ENCODE results near the gene VGLL2. TPM values are rescaled to one million over a fixed set of nuclear protein-coding genes. Genes with fewer than 3 reads are reported as not detected.

VGLL2 gene
- total and polyA plus RNA-seq, 4 experiments from 2014 or later = not detected

- no peaks in the 10 kb centered on the region for H3K36me3 ChIP-seq (ENCODE audit: insufficient read depth, low read length)
- peak overlapping the region in 7 of 8 donors; percentile 44 to 85 (median 74) for H3K4me3 Mint-ChIP-seq
- no peak overlapping the region for H3K27ac ChIP-seq (ENCODE audit: low read depth, low read length)
- H3K36me3 Mint-ChIP-seq = peaks cover 0 to 4% of the 10 kb centered on the region in 2 donors
- no peak overlapping the region for H3K4me3 ChIP-seq (ENCODE audit: low read length in 2 of 2)
- peaks cover 5 to 21% (median 16%) of the 10 kb centered on the region in 4 donors for H3K4me1 Mint-ChIP-seq
- peak overlapping the region in 1 of 7 donors; percentile 57 for H3K27ac Mint-ChIP-seq
- peaks cover 50 to 55% of the 10 kb centered on the region in 2 donors for H3K27me3 Mint-ChIP-seq
- CTCF ChIA-PET (ENCODE audit: partially characterized antibody) = no interaction called here
- H3K9me3 ChIP-seq (ENCODE audit: control insufficient read depth in 1 of 2, low read length in 2 of 2) = no peaks in the 10 kb centered on the region
- intact Hi-C loops (cut with micrococcal nuclease) = no loop called here
- H3K4me1 ChIP-seq (ENCODE audit: insufficient read depth, low read length) = peaks cover 17% of the 10 kb centered on the region
- DNase-seq = no peak
- H3K27me3 ChIP-seq (ENCODE audit: insufficient read depth, low read length) = peaks cover 30% of the 10 kb centered on the region
- H3K9me3 Mint-ChIP-seq = peaks cover 0 to 4% (median 0%) of the 10 kb centered on the region in 8 donors
- POLR2A ChIA-PET (ENCODE audit: partially characterized antibody) = no interaction called here
Observed at GRCh38 chr6:117264369-117264691, 1.0 kb upstream of the VGLL2 start.

GRCh38 chr6:117264692-117265409, 507 bp upstream of the VGLL2 start:
- Mint-ChIP-seq H3K4me3 (peak overlapping the region; percentile 44 to 85 (median 66)), H3K27ac (no peak overlapping the region), H3K36me3 (peaks cover 0 to 4% of the 10 kb centered on the region in 2 donors), H3K4me1 (peaks cover 7 to 24% (median 18%) of the 10 kb centered on the region in 4 donors), H3K9me3 (peaks cover 0 to 4% (median 0%) of the 10 kb centered on the region in 8 donors), H3K27me3 (peaks cover 51 to 60% of the 10 kb centered on the region in 2 donors)
- H3K36me3 ChIP-seq (ENCODE audit: insufficient read depth, low read length) = no peaks in the 10 kb centered on the region
- no peak overlapping the region for H3K4me3 ChIP-seq (ENCODE audit: low read length in 2 of 2)
- H3K4me1 ChIP-seq (ENCODE audit: insufficient read depth, low read length) = peaks cover 17% of the 10 kb centered on the region
- ChIA-PET POLR2A (ENCODE audit: partially characterized antibody) (no interaction called here), CTCF (ENCODE audit: partially characterized antibody) (no interaction called here)
- DNase-seq = no peak
- no peaks in the 10 kb centered on the region for H3K9me3 ChIP-seq (ENCODE audit: control insufficient read depth in 1 of 2, low read length in 2 of 2)
- peaks cover 35% of the 10 kb centered on the region for H3K27me3 ChIP-seq (ENCODE audit: insufficient read depth, low read length)
- intact Hi-C loops (cut with micrococcal nuclease) = no loop called here
- H3K27ac ChIP-seq (ENCODE audit: low read depth, low read length) = no peak overlapping the region

DNA sequence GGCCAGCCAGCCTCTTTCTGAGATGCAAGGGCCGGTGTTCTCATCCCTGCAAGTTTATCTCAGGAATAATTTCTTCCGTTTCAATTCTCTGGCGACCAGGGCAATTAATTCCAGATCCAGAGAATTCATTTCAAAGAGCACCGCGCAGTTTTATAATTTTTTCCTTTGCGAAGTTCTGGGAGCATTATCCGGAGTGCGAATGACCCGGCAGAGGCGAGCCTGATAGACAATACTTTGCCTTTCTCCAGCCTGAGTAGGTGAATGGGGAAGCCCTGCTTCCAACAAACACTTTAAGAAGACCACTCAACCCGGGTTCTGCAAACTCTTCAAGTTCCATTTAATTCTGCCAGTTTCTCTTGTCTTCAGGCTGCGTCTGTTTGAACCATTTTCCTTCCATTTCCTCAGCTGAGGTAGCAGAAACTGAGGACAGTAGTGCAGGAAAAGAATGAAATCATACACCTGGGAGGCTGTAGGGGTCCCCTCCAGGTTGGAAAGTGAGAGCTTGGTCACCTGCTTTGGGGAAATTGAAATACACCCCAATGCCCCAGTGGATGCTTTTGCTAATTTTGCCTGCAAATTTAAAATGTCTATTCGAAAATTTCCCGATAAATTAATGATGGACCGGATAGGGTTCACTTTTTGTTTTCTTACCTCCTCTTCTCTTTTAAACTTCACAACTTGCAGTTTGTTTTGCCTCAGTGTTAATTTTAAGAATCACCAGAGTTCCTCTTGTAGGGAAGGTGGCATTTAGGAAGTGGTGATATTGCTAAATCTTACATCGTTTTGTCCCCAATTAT, 1.1 kb downstream of the VGLL2 start:
- peaks cover 0 to 4% (median 0%) of the 10 kb centered on the region in 8 donors for H3K9me3 Mint-ChIP-seq
- Histone ChIP-seq H3K4me3 (ENCODE audit: low read length in 2 of 2) (no peak overlapping the region), H3K27me3 (ENCODE audit: insufficient read depth, low read length) (peaks cover 37% of the 10 kb centered on the region), H3K27ac (ENCODE audit: low read depth, low read length) (no peak overlapping the region), H3K4me1 (ENCODE audit: insufficient read depth, low read length) (peaks cover 17% of the 10 kb centered on the region), H3K9me3 (ENCODE audit: control insufficient read depth in 1 of 2, low read length in 2 of 2) (no peaks in the 10 kb centered on the region), H3K36me3 (ENCODE audit: insufficient read depth, low read length) (no peaks in the 10 kb centered on the region)
- H3K4me1 Mint-ChIP-seq = peaks cover 7 to 26% (median 20%) of the 10 kb centered on the region in 4 donors
- CTCF ChIA-PET (ENCODE audit: partially characterized antibody) = no interaction called here
- peak overlapping the region in 3 of 8 donors; percentile 28 to 62 (median 56) for H3K4me3 Mint-ChIP-seq
- POLR2A ChIA-PET (ENCODE audit: partially characterized antibody) = no interaction called here
- H3K36me3 Mint-ChIP-seq = peaks cover 0 to 4% of the 10 kb centered on the region in 2 donors
- H3K27ac Mint-ChIP-seq = no peak overlapping the region
- intact Hi-C loops (cut with micrococcal nuclease) = no loop called here
- peaks cover 52 to 57% of the 10 kb centered on the region in 2 donors for H3K27me3 Mint-ChIP-seq
- no peak for DNase-seq

GRCh38 chr6:117267054-117267347, 1.6 kb downstream of the VGLL2 start:
- H3K4me1 ChIP-seq (ENCODE audit: insufficient read depth, low read length) = peaks cover 17% of the 10 kb centered on the region
- Mint-ChIP-seq H3K27me3 (peaks cover 53 to 54% of the 10 kb centered on the region in 2 donors), H3K4me3 (peak overlapping the region in 3 of 8 donors; percentile 11 to 62 (median 28)), H3K27ac (no peak overlapping the region), H3K36me3 (peaks cover 0 to 4% of the 10 kb centered on the region in 2 donors), H3K9me3 (peaks cover 0 to 4% (median 0%) of the 10 kb centered on the region in 8 donors), H3K4me1 (peaks cover 7 to 26% (median 20%) of the 10 kb centered on the region in 4 donors)
- DNase-seq = no peak
- intact Hi-C loops (cut with micrococcal nuclease) = no loop called here
- POLR2A ChIA-PET (ENCODE audit: partially characterized antibody) = no interaction called here
- CTCF ChIA-PET (ENCODE audit: partially characterized antibody) = no interaction called here
- peaks cover 37% of the 10 kb centered on the region for H3K27me3 ChIP-seq (ENCODE audit: insufficient read depth, low read length)
- no peaks in the 10 kb centered on the region for H3K36me3 ChIP-seq (ENCODE audit: insufficient read depth, low read length)
- H3K27ac ChIP-seq (ENCODE audit: low read depth, low read length) = no peak overlapping the region
- no peak overlapping the region for H3K4me3 ChIP-seq (ENCODE audit: low read length in 2 of 2)
- H3K9me3 ChIP-seq (ENCODE audit: control insufficient read depth in 1 of 2, low read length in 2 of 2) = no peaks in the 10 kb centered on the region

DNA sequence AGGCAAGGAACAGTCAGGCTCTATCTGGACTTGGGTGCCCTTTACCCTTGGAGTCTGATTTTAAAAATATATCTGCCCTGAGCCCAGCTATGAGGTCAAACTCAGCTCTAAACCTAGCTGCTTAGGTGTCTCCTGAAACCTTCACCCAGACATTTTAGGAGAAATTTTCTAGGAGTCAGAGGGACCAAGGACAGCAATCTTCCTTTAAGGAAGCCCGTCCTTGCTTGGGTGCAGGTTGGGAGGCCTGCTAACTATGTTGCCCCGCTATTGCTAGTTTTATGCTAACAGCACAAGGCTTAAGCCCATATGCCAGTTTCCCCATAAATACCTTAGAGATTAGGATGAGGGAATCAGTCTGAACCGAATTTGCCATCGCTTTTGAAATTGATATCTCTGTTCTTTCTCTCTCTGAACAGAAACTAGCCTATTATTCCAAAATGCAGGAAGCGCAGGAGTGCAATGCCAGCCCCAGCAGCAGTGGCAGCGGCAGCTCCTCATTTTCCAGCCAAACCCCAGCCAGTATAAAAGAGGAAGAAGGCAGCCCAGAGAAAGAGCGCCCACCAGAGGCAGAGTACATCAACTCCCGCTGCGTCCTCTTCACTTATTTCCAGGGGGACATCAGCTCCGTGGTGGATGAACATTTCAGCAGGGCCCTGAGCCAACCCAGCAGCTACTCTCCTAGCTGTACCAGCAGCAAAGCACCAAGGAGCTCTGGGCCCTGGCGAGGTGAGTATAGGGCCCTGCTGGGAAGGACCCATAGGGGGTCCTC, 2.6 kb downstream of the VGLL2 start:
- peaks cover 0 to under 1% of the 10 kb centered on the region in 2 donors for H3K36me3 Mint-ChIP-seq
- POLR2A ChIA-PET (ENCODE audit: partially characterized antibody) = no interaction called here
- peaks cover 17% of the 10 kb centered on the region for H3K4me1 ChIP-seq (ENCODE audit: insufficient read depth, low read length)
- no peaks in the 10 kb centered on the region for H3K36me3 ChIP-seq (ENCODE audit: insufficient read depth, low read length)
- no peak for DNase-seq
- no peak overlapping the region for H3K4me3 ChIP-seq (ENCODE audit: low read length in 2 of 2)
- H3K4me3 Mint-ChIP-seq = no peak overlapping the region
- H3K9me3 ChIP-seq (ENCODE audit: control insufficient read depth in 1 of 2, low read length in 2 of 2) = no peaks in the 10 kb centered on the region
- H3K27ac ChIP-seq (ENCODE audit: low read depth, low read length) = no peak overlapping the region
- no peak overlapping the region for H3K27ac Mint-ChIP-seq
- CTCF ChIA-PET (ENCODE audit: partially characterized antibody) = no interaction called here
- peaks cover 42% of the 10 kb centered on the region for H3K27me3 ChIP-seq (ENCODE audit: insufficient read depth, low read length)
- H3K27me3 Mint-ChIP-seq = peaks cover 55 to 58% of the 10 kb centered on the region in 2 donors
- peaks cover 7 to 26% (median 21%) of the 10 kb centered on the region in 4 donors for H3K4me1 Mint-ChIP-seq
- H3K9me3 Mint-ChIP-seq = peaks cover 0 to 5% (median 0%) of the 10 kb centered on the region in 8 donors
- intact Hi-C loops (cut with micrococcal nuclease) = no loop called here

- H3K4me3 Mint-ChIP-seq = no peak overlapping the region
- Histone ChIP-seq H3K27ac (ENCODE audit: low read depth, low read length) (no peak overlapping the region), H3K4me3 (ENCODE audit: low read length in 2 of 2) (no peak overlapping the region), H3K36me3 (ENCODE audit: insufficient read depth, low read length) (no peaks in the 10 kb centered on the region), H3K27me3 (ENCODE audit: insufficient read depth, low read length) (peaks cover 42% of the 10 kb centered on the region), H3K4me1 (ENCODE audit: insufficient read depth, low read length) (peaks cover 17% of the 10 kb centered on the region), H3K9me3 (ENCODE audit: control insufficient read depth in 1 of 2, low read length in 2 of 2) (no peaks in the 10 kb centered on the region)
- H3K36me3 Mint-ChIP-seq = no peaks in the 10 kb centered on the region
- POLR2A ChIA-PET (ENCODE audit: partially characterized antibody) = no interaction called here
- CTCF ChIA-PET (ENCODE audit: partially characterized antibody) = no interaction called here
- no peak for DNase-seq
- intact Hi-C loops (cut with micrococcal nuclease) = no loop called here
- H3K27me3 Mint-ChIP-seq = peaks cover 56 to 57% of the 10 kb centered on the region in 2 donors
- H3K4me1 Mint-ChIP-seq = peaks cover 7 to 26% (median 21%) of the 10 kb centered on the region in 4 donors
- H3K9me3 Mint-ChIP-seq = peaks cover 0 to 5% (median 0%) of the 10 kb centered on the region in 8 donors
- no peak overlapping the region for H3K27ac Mint-ChIP-seq
Observed at GRCh38 chr6:117268924-117269323, 3.6 kb downstream of the VGLL2 start.

GRCh38 chr6:117269638-117270054, 4.3 kb downstream of the VGLL2 start:
- CTCF ChIA-PET (ENCODE audit: partially characterized antibody) = no interaction called here
- intact Hi-C loops (cut with micrococcal nuclease) = no loop called here
- no peak for DNase-seq
- Histone ChIP-seq H3K27me3 (ENCODE audit: insufficient read depth, low read length) (peaks cover 36% of the 10 kb centered on the region), H3K36me3 (ENCODE audit: insufficient read depth, low read length) (no peaks in the 10 kb centered on the region), H3K27ac (ENCODE audit: low read depth, low read length) (no peak overlapping the region), H3K4me1 (ENCODE audit: insufficient read depth, low read length) (peaks cover 11% of the 10 kb centered on the region), H3K4me3 (ENCODE audit: low read length in 2 of 2) (no peak overlapping the region), H3K9me3 (ENCODE audit: control insufficient read depth in 1 of 2, low read length in 2 of 2) (no peaks in the 10 kb centered on the region)
- Mint-ChIP-seq H3K27me3 (peaks cover 50 to 57% of the 10 kb centered on the region in 2 donors), H3K9me3 (peaks cover 0 to 4% (median 0%) of the 10 kb centered on the region in 8 donors), H3K4me1 (peaks cover 5 to 19% (median 16%) of the 10 kb centered on the region in 4 donors), H3K36me3 (no peaks in the 10 kb centered on the region), H3K4me3 (peak overlapping the region in 2 of 8 donors; percentile 33 to 36), H3K27ac (no peak overlapping the region)
- POLR2A ChIA-PET (ENCODE audit: partially characterized antibody) = no interaction called here

Data from CD4-positive, alpha-beta memory T cell (primary cell).